ENCODE data around the gene ZNF804A.

- TF ChIP-seq, protein P1, sequence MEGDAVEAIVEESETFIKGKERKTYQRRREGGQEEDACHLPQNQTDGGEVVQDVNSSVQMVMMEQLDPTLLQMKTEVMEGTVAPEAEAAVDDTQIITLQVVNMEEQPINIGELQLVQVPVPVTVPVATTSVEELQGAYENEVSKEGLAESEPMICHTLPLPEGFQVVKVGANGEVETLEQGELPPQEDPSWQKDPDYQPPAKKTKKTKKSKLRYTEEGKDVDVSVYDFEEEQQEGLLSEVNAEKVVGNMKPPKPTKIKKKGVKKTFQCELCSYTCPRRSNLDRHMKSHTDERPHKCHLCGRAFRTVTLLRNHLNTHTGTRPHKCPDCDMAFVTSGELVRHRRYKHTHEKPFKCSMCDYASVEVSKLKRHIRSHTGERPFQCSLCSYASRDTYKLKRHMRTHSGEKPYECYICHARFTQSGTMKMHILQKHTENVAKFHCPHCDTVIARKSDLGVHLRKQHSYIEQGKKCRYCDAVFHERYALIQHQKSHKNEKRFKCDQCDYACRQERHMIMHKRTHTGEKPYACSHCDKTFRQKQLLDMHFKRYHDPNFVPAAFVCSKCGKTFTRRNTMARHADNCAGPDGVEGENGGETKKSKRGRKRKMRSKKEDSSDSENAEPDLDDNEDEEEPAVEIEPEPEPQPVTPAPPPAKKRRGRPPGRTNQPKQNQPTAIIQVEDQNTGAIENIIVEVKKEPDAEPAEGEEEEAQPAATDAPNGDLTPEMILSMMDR (IDR thresholded peaks at IDR 0.05), result no peak
- TF ChIP-seq POLR2A (IDR thresholded peaks at IDR 0.05), result no peak
- no peak for TF ChIP-seq POLR2AphosphoS5 (IDR thresholded peaks at IDR 0.05)
- TF ChIP-seq EP300 (IDR thresholded peaks at IDR 0.05), result no peak
These were observed 748 bp upstream of the ZNF804A start for GRCh38 chr2:184597571-184597991.
